GM23248 (cell line): ENCODE measurements around the gene LRIG1.

ENCODE experiments used
- EZH2 ChIP-seq: fragments of 200-600 bp; sonication (generic); IDR thresholded peaks from 2 replicates; pipeline ENCODE4 v1.6.1; 2018; ENCODE audit warnings: antibody characterized with exemption, mild to moderate bottlenecking; ENCODE audit not compliant: insufficient read depth, poor library complexity, severe bottlenecking
- EZH2phosphoT487 ChIP-seq: fragments of 200-600 bp; sonication (generic); IDR thresholded peaks from 2 replicates; pipeline ENCODE4 v1.6.1; 2018; ENCODE audit warnings: antibody characterized with exemption, moderate library complexity, mild to moderate bottlenecking, low read depth; ENCODE audit not compliant: insufficient read depth

GRCh38 chr3:66362541-66362941 is 138.3 kb downstream of the LRIG1 start:
- no peak for TF ChIP-seq EZH2
- TF ChIP-seq EZH2phosphoT487: no peak
